Measurements from ENCODE around the gene SLC7A8.
"Not testable (repeated sequence)": the region's sequence is repeated elsewhere in the genome, so short reads cannot be mapped to it uniquely, and the experiment has no call there.

DNA sequence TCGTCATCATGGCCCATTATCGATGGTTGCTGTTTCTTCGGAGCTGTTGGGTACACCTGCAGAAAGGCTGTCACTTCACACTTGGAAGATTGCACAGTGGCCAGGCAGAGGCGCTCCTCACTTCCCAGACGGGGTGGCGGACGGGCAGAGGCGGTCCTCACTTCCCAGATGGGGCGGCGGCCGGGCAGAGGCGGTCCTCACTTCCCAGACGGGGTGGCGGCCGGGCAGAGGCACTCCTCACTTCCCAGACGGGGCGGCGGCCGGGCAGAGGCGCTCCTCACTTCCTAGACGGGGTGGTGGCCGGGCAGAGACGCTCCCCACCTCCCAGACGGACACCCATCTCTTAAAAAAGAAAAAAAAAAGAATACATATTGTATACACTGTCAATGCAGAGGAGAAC is 75.3 kb downstream of the SLC7A8 start:
- TF ChIP-seq, protein P1, sequence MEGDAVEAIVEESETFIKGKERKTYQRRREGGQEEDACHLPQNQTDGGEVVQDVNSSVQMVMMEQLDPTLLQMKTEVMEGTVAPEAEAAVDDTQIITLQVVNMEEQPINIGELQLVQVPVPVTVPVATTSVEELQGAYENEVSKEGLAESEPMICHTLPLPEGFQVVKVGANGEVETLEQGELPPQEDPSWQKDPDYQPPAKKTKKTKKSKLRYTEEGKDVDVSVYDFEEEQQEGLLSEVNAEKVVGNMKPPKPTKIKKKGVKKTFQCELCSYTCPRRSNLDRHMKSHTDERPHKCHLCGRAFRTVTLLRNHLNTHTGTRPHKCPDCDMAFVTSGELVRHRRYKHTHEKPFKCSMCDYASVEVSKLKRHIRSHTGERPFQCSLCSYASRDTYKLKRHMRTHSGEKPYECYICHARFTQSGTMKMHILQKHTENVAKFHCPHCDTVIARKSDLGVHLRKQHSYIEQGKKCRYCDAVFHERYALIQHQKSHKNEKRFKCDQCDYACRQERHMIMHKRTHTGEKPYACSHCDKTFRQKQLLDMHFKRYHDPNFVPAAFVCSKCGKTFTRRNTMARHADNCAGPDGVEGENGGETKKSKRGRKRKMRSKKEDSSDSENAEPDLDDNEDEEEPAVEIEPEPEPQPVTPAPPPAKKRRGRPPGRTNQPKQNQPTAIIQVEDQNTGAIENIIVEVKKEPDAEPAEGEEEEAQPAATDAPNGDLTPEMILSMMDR (conservative IDR thresholded peaks at IDR 0.05 in 1 of 2, IDR thresholded peaks at IDR 0.05 in 1 of 2; ENCODE audit: extremely low read depth in 1 of 2, insufficient read depth in 1 of 2, low read depth in 1 of 2, low read length in 2 of 2), result not testable (repeated sequence)
- TF ChIP-seq EZH2 (IDR thresholded peaks at IDR 0.05; ENCODE audit: borderline replicate concordance, low read length), result not testable (repeated sequence)
